Mesendoderm (in vitro differentiated cells): ENCODE data around the gene PDE1C.

Source experiments
- DNase-seq: peaks from one replicate; pipeline ENCODE4 v3.0.0; 2013
- H2AK5ac ChIP-seq: 2 replicates; pipeline ENCODE4 v1.6.1; 2013; ENCODE audit warnings: low read length, inconsistent platforms
- H2BK120ac ChIP-seq: 2 replicates; pipeline ENCODE4 v1.6.1; 2013; ENCODE audit warnings: low read depth, mild to moderate bottlenecking, low read length, moderate library complexity, mixed read lengths
- H2BK15ac ChIP-seq: replicated peaks from 2 replicates; pipeline ENCODE4 v1.6.1; 2013; ENCODE audit warnings: low read depth, mild to moderate bottlenecking, moderate library complexity
- H2BK5ac ChIP-seq: 2 replicates; pipeline ENCODE4 v1.6.1; 2013; ENCODE audit warnings: low read length, inconsistent platforms
- H3K18ac ChIP-seq: 2 replicates; pipeline ENCODE4 v1.6.1; 2013; ENCODE audit warnings: mild to moderate bottlenecking, low read length, mixed read lengths
- H3K23ac ChIP-seq: one replicate; pipeline ENCODE4 v1.6.1; 2013; ENCODE audit warnings: low read length
- H3K27ac ChIP-seq: 2 replicates; pipeline ENCODE4 v1.5.1; 2013; ENCODE audit warnings: low read depth, mild to moderate bottlenecking, inconsistent platforms, low read length, moderate library complexity
- H3K27me3 ChIP-seq: 2 replicates; pipeline ENCODE4 v1.6.1; 2013; ENCODE audit warnings: low read length, control low read depth, mild to moderate bottlenecking, inconsistent platforms; ENCODE audit not compliant: insufficient read depth, poor library complexity
- H3K36me3 ChIP-seq: 2 replicates; pipeline ENCODE4 v1.6.1; 2013; ENCODE audit warnings: low read length, inconsistent platforms; ENCODE audit not compliant: control insufficient read depth, insufficient read depth
- H3K4ac ChIP-seq: one replicate; pipeline ENCODE4 v1.6.1; 2013; ENCODE audit warnings: low read depth, mild to moderate bottlenecking, low read length, moderate library complexity
- H3K4me1 ChIP-seq: 2 replicates; pipeline ENCODE4 v1.6.1; 2013; ENCODE audit warnings: low read depth, low read length, inconsistent platforms; ENCODE audit not compliant: control insufficient read depth
- H3K4me2 ChIP-seq: 2 replicates; pipeline ENCODE4 v1.6.1; 2013; ENCODE audit warnings: low read length
- H3K4me3 ChIP-seq: 2 replicates; pipeline ENCODE4 v1.5.1; 2013; ENCODE audit warnings: mild to moderate bottlenecking, low read length
- H3K56ac ChIP-seq: one replicate; pipeline ENCODE4 v1.6.1; 2013; ENCODE audit warnings: low read length
- H3K79me1 ChIP-seq: 2 replicates; pipeline ENCODE4 v1.6.1; 2013; ENCODE audit warnings: low read length, inconsistent platforms
- H3K79me2 ChIP-seq: 2 replicates; pipeline ENCODE4 v1.6.1; 2013; ENCODE audit warnings: mild to moderate bottlenecking, low read length; ENCODE audit not compliant: control insufficient read depth, insufficient read depth
- H3K9ac ChIP-seq: 2 replicates; pipeline ENCODE4 v1.6.1; 2013; ENCODE audit warnings: low read length, inconsistent platforms
- H4K5ac ChIP-seq: one replicate; pipeline ENCODE4 v1.6.1; 2013; ENCODE audit warnings: low read length
- H4K8ac ChIP-seq: one replicate; pipeline ENCODE4 v1.6.1; 2013; ENCODE audit warnings: low read depth, mild to moderate bottlenecking, control low read depth, low read length, moderate library complexity
- WGBS: extraction: QIAGEN DNeasy Blood & Tissue Kit; methylation state at CpG from one replicate; pipeline ENCODE4 v1.1.7; 2013; ENCODE audit warnings: low lambda C conversion rate, missing lambda C conversion rate; ENCODE audit not compliant: insufficient coverage; ENCODE audit errors: extremely low coverage; 5-methylcytosine and 5-hydroxymethylcytosine counted together

PDE1C gene

DNA sequence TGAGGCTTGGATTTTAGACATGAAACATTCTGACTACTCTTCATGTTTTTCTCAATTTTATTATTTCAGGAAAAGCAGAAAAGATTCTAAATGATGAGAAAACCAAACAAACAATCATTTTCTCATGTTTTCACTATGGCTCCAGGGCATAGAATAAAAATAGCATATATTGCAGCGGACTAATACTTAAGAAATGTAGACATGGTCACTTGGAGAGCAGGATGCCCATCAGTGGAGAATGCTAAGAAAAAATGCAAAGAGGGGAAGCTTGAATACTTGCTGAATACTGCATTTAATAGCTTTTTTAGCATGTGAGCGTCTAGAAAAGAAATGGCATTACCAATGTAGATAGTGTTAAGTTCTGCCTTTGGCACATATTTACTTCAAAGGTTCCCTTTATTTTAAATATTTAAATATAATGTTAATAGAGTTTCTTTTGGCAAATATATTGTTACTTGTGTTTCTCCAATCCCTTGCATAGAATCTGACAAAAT is 275.3 kb downstream of the PDE1C start:
- Histone ChIP-seq H3K36me3 (no peaks in the 10 kb centered on the region), H3K4me1 (no peaks in the 10 kb centered on the region), H3K79me1 (no peaks in the 10 kb centered on the region), H3K27ac (no peak overlapping the region), H3K18ac (no peak overlapping the region), H3K4me3 (no peak overlapping the region), H3K27me3 (no peaks in the 10 kb centered on the region), H3K23ac (no peak overlapping the region), H3K4me2 (no peak overlapping the region), H3K4ac (no peak overlapping the region), H3K79me2 (no peaks in the 10 kb centered on the region), H4K8ac (no peak overlapping the region), H3K56ac (no peak overlapping the region), H2BK5ac (no peak overlapping the region), H2BK15ac (no peak overlapping the region), H3K9ac (no peak overlapping the region), H2BK120ac (no peak overlapping the region), H4K5ac (no peak overlapping the region), H2AK5ac (no peak overlapping the region)
- WGBS: no CpG with 5 or more reads among the region's 2 CpGs
- no peak for DNase-seq

DNA sequence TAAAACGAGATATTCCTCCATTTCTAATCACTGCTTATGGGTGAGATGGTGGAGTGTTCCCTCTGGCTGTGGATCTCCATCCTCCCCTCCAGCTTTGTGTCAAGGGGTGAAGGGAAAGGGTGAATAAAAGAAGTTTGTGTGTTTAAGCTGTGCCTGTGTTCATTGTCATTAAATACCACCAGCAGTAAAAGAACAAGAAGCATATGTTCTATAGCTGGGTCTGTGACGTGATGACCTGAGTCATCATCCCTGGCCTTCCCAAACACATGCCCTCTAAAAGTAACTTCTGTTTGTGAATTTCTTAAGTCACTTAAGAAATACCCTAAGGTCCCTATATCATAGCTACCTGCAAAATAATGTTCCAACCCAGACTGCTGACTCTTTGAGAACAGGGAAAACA is 278.3 kb downstream of the PDE1C start:
- no peak overlapping the region for H2BK15ac ChIP-seq
- H3K27ac ChIP-seq: no peak overlapping the region
- H3K27me3 ChIP-seq: no peaks in the 10 kb centered on the region
- no peaks in the 10 kb centered on the region for H3K4me1 ChIP-seq
- H3K4me2 ChIP-seq: no peak overlapping the region
- H2BK120ac ChIP-seq: no peak overlapping the region
- no peak overlapping the region for H3K9ac ChIP-seq
- H2BK5ac ChIP-seq: no peak overlapping the region
- H3K23ac ChIP-seq: no peak overlapping the region
- no peak overlapping the region for H4K5ac ChIP-seq
- WGBS: no CpG with 5 or more reads among the region's 2 CpGs
- no peak overlapping the region for H3K4me3 ChIP-seq
- no peak overlapping the region for H3K4ac ChIP-seq
- no peaks in the 10 kb centered on the region for H3K36me3 ChIP-seq
- DNase-seq: no peak
- H4K8ac ChIP-seq: no peak overlapping the region
- H3K18ac ChIP-seq: no peak overlapping the region
- H3K56ac ChIP-seq: no peak overlapping the region
- no peak overlapping the region for H2AK5ac ChIP-seq
- H3K79me2 ChIP-seq: no peaks in the 10 kb centered on the region
- H3K79me1 ChIP-seq: no peaks in the 10 kb centered on the region

DNA sequence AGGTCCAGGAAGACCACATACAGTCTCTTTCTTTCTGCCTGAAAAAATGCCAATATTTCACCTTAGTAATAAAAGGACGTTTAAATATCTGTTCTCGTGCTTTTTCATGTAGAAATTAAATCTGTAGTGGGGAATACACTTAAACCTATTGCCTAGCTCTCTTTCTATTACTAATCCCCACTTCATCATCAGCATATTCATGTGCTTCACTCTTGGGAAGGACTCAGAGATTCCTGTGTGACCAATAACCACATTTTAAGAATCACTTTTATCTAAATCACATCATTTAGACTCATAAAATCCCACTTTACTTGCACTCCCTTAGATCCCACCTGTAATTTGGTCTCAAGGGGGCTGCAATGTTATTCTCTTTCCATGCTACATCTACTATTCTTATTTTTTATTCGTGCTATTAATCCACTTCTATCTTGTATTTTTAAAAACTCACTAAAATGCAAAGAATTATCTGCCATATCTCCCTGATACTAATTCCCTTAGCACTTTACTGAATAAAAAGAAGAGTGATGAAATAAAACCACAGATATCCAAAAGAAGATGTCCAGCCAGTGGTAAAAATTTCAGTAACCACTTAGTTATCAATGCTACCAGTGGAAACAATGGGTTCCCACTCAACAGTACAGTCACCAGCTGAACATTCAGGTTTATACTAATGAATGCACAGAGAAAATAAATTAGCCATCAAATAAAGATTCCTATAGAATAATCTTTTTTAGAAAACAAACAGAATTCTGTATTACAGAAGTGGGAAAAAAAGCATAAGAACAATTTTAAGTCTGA is 281.1 kb downstream of the PDE1C start:
- no peaks in the 10 kb centered on the region for H3K27me3 ChIP-seq
- no peak overlapping the region for H2BK5ac ChIP-seq

DNA sequence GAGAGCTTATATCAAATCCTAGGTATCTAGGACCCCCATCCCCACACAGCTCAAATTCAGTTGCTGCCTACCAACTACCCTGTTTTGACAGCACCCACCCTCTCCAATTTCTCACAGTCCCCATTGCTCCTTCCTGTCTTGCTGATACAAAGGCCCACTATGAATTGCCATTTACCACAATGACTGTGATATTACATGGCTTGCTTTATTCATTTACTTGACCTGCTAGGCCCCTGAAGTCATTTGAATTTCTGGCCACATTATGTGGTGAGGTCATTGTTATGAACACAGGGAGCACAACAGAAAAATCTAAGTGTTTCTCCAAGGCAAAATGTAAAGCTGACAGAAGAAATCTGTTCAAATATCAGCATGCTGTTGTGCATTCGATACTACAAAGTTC is 281.8 kb downstream of the PDE1C start:
- H3K79me1 ChIP-seq: no peaks in the 10 kb centered on the region
- no peak for DNase-seq
- H3K23ac ChIP-seq: no peak overlapping the region
- H3K9ac ChIP-seq: no peak overlapping the region
- no peak overlapping the region for H2AK5ac ChIP-seq
- H2BK5ac ChIP-seq: no peak overlapping the region
- WGBS: no CpG with 5 or more reads among the region's 1 CpG
- H4K8ac ChIP-seq: no peak overlapping the region
- H3K79me2 ChIP-seq: no peaks in the 10 kb centered on the region
- no peak overlapping the region for H3K4me2 ChIP-seq
- no peak overlapping the region for H3K4me3 ChIP-seq
- no peaks in the 10 kb centered on the region for H3K27me3 ChIP-seq
- no peak overlapping the region for H4K5ac ChIP-seq
- H3K56ac ChIP-seq: no peak overlapping the region
- no peak overlapping the region for H3K4ac ChIP-seq
- H3K4me1 ChIP-seq: no peaks in the 10 kb centered on the region
- no peak overlapping the region for H2BK15ac ChIP-seq
- H3K18ac ChIP-seq: no peak overlapping the region
- H3K27ac ChIP-seq: no peak overlapping the region
- no peaks in the 10 kb centered on the region for H3K36me3 ChIP-seq
- no peak overlapping the region for H2BK120ac ChIP-seq

More for the DNA sequence above, 281.1 kb downstream of the PDE1C start:
- Histone ChIP-seq H3K23ac (no peak overlapping the region), H3K9ac (no peak overlapping the region), H3K36me3 (no peaks in the 10 kb centered on the region), H3K27ac (no peak overlapping the region), H3K79me1 (no peaks in the 10 kb centered on the region), H4K5ac (no peak overlapping the region), H4K8ac (no peak overlapping the region), H3K18ac (no peak overlapping the region), H2AK5ac (no peak overlapping the region), H3K4me2 (no peak overlapping the region), H3K4ac (no peak overlapping the region), H2BK15ac (no peak overlapping the region), H2BK120ac (no peak overlapping the region), H3K4me3 (no peak overlapping the region), H3K79me2 (no peaks in the 10 kb centered on the region), H3K56ac (no peak overlapping the region), H3K4me1 (no peaks in the 10 kb centered on the region)
- no CpG with 5 or more reads among the region's 3 CpGs for WGBS
- DNase-seq: no peak

DNA sequence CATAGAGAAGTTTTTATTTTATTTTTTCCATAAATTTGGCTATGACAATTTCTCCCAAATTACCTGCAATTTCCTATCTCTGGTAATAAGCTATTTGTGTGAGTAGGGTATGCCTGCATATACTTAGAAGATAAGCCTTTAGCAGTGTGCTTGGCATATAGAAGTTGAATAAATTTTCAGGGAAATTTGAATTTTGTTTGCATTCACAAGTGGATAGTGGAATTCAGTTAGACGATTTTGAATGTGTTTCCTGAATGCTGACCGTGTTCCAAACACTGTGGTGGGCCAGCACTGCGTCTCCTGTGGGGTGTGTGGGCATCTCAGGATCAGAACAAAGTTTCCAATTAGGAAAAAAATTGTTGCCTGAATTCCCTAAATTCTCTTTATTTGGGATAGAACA is 283.9 kb downstream of the PDE1C start:
- Histone ChIP-seq H2AK5ac (no peak overlapping the region), H3K4me2 (no peak overlapping the region), H2BK120ac (no peak overlapping the region), H3K36me3 (no peaks in the 10 kb centered on the region), H2BK15ac (no peak overlapping the region), H3K4me1 (no peaks in the 10 kb centered on the region), H3K27me3 (no peaks in the 10 kb centered on the region), H2BK5ac (no peak overlapping the region), H3K79me2 (no peaks in the 10 kb centered on the region), H3K23ac (no peak overlapping the region), H4K5ac (no peak overlapping the region), H3K4ac (no peak overlapping the region), H3K27ac (no peak overlapping the region), H3K18ac (no peak overlapping the region), H3K56ac (no peak overlapping the region), H3K79me1 (no peaks in the 10 kb centered on the region), H4K8ac (no peak overlapping the region), H3K9ac (no peak overlapping the region), H3K4me3 (no peak overlapping the region)
- no peak for DNase-seq
- WGBS: no CpG with 5 or more reads among the region's 3 CpGs

DNA sequence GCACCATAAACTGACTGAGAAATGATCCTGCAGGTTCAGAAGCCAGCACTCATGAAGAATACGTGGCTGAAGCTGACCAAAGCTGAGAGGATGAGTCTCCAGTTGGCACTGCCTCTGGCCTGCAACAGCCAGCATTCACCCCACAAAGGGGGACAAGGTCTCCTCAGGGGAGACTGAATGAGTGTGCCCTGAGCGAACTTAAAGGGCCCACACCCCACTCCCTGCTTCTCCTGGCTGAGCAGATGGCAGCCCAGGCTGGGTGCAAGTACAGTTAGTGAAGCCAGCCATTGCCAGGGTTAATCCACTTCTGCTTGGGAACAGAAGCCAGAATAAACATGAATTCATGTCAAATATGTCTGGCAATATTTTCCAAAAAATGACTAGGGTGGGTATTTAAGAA is 285.1 kb downstream of the PDE1C start:
- Histone ChIP-seq H3K4me1 (no peaks in the 10 kb centered on the region), H2BK120ac (no peak overlapping the region), H3K27me3 (no peaks in the 10 kb centered on the region), H3K36me3 (no peaks in the 10 kb centered on the region), H3K4ac (no peak overlapping the region), H3K79me1 (no peaks in the 10 kb centered on the region), H3K56ac (no peak overlapping the region), H2BK15ac (no peak overlapping the region), H2AK5ac (no peak overlapping the region), H3K9ac (no peak overlapping the region), H2BK5ac (no peak overlapping the region), H3K18ac (no peak overlapping the region), H4K5ac (no peak overlapping the region), H3K79me2 (no peaks in the 10 kb centered on the region), H4K8ac (no peak overlapping the region), H3K4me2 (no peak overlapping the region), H3K27ac (no peak overlapping the region), H3K23ac (no peak overlapping the region), H3K4me3 (no peak overlapping the region)
- WGBS: no CpG with 5 or more reads among the region's 2 CpGs
- no peak for DNase-seq
